ENCODE measurements around the gene SHANK2.

DNA sequence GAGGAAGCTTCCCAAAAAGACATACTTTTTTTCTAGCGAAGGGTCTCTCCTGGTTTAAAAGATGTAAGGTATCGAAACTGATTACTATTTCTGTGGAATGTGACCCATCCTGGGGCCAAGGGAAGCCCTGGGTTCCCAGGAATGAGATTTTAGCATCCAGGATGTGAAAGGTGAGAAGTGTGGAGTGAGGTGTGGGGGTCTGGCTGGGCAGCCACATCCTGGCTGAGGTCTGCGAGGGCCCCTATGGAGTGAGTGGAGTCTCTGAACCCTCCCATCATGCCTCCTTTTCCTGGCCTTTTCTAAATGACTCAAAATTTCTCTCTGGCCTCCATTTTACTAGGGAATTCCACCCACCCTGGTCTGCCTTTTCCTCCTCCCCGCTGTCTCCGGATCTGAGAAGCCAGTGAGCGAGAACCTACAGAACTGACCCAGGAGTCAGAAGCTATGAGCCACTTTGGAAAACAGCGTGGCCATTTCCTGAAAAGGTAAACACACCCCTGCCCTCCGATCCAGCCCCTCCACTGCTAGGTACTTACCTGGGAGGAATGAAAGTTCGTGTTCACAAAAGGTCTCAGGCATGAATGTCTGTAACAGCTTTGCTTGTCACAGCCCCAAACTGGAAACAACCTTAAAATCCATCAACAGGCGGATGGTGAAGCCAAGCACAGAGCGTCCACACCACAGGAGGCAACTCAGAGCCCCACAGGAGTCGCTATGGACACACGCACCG is 27.7 kb upstream of the SHANK2 start:
- TF ChIP-seq CTCF (conservative IDR thresholded peaks at IDR 0.05 in 1 of 2, IDR thresholded peaks at IDR 0.05 in 1 of 2; ENCODE audit: extremely low read depth in 1 of 2, insufficient read depth in 1 of 2, low read depth in 1 of 2, low read length in 2 of 2): no peak
- no peak for TF ChIP-seq EZH2 (IDR thresholded peaks at IDR 0.05; ENCODE audit: borderline replicate concordance, low read length)

Data from mammary epithelial cell (primary cell).